CD14-positive monocyte (primary cell): ENCODE measurements around the gene PSMB2. TPM values are rescaled to one million over a fixed set of nuclear protein-coding genes. Genes with fewer than 3 reads are reported as not detected.
"Not testable (repeated sequence)": the region's sequence is repeated elsewhere in the genome, so short reads cannot be mapped to it uniquely, and the experiment has no call there.

Source experiments
- DNase-seq, 3 donors: peaks; one replicate each; pipeline ENCODE4 v3.0.0-alpha.2; 2011 to 2022
- H2AFZ ChIP-seq: 2 replicates; pipeline ENCODE4 v1.6.0; 2012; ENCODE audit warnings: mild to moderate bottlenecking, low read depth, low read length, inconsistent platforms; ENCODE audit not compliant: insufficient read depth, poor library complexity, severe bottlenecking
- H3K27ac ChIP-seq, 2 donors: 1 replicate in 1 of 2; 2 replicates in 1 of 2; pipeline ENCODE4 v1.5.1; 2012 to 2013; ENCODE audit warnings: low read length in 2 of 2, control low read depth in 1 of 2, inconsistent platforms in 1 of 2, low read depth in 1 of 2, mild to moderate bottlenecking in 1 of 2
- H3K27me3 ChIP-seq, 2 donors: one replicate each; pipeline versions ENCODE4 v1.6.0 to v1.6.1; 2011 to 2013; ENCODE audit warnings: low read length in 2 of 2; ENCODE audit not compliant: control insufficient read depth in 2 of 2, insufficient read depth in 2 of 2
- H3K36me3 ChIP-seq, 2 donors: replicated peaks in 1 of 2; 1 replicate in 1 of 2; 2 replicates in 1 of 2; pipeline versions ENCODE4 v1.5.1 to v1.6.1; 2012 to 2013; ENCODE audit warnings: low read length in 2 of 2, control low read depth in 1 of 2, inconsistent platforms in 1 of 2, mild to moderate bottlenecking in 1 of 2; ENCODE audit not compliant: insufficient read depth in 2 of 2, control insufficient read depth in 1 of 2
- H3K4me1 ChIP-seq, 2 donors: 1 replicate in 1 of 2; 2 replicates in 1 of 2; pipeline versions ENCODE4 v1.5.1 to v1.6.1; 2012 to 2013; ENCODE audit warnings: low read length in 2 of 2, control low read depth in 1 of 2, inconsistent platforms in 1 of 2, mild to moderate bottlenecking in 1 of 2, moderate library complexity in 1 of 2; ENCODE audit not compliant: insufficient read depth in 2 of 2, control insufficient read depth in 1 of 2
- H3K4me2 ChIP-seq: replicated peaks from 2 replicates; pipeline ENCODE3; 2012; ENCODE audit warnings: low read length, moderate library complexity, mild to moderate bottlenecking; ENCODE audit not compliant: poor library complexity, severe bottlenecking; ENCODE audit errors: extremely low read depth
- H3K4me3 ChIP-seq, 3 experiments: fragments of 200-600 bp in 1 of 3; sonication (generic) in 1 of 3; replicated peaks in 1 of 3; 1 replicate in 2 of 3; 2 replicates in 1 of 3; pipeline ENCODE4 v1.5.1; 2011 to 2013; ENCODE audit warnings: low read length in 3 of 3, mild to moderate bottlenecking in 3 of 3, control low read depth in 2 of 3, low read depth in 2 of 3, inconsistent platforms in 1 of 3, moderate library complexity in 1 of 3
- H3K79me2 ChIP-seq: 2 replicates; pipeline ENCODE4 v1.6.0; 2012; ENCODE audit warnings: mild to moderate bottlenecking, control low read depth, inconsistent platforms, low read length, moderate library complexity; ENCODE audit not compliant: insufficient read depth
- H3K9ac ChIP-seq: 2 replicates; pipeline ENCODE4 v1.6.0; 2017; ENCODE audit warnings: low read length, mild to moderate bottlenecking; ENCODE audit not compliant: insufficient read depth, poor library complexity, severe bottlenecking
- H3K9me3 ChIP-seq, 2 donors: replicated peaks in 1 of 2; 1 replicate in 1 of 2; 2 replicates in 1 of 2; pipeline versions ENCODE4 v1.5.1 to v1.6.1; 2012 to 2013; ENCODE audit warnings: low read length in 2 of 2, control low read depth in 1 of 2; ENCODE audit not compliant: control insufficient read depth in 1 of 2, insufficient read depth in 1 of 2
- H4K20me1 ChIP-seq: 2 replicates; pipeline ENCODE4 v1.6.0; 2012; ENCODE audit warnings: mild to moderate bottlenecking, low read length, control low read depth, moderate library complexity; ENCODE audit not compliant: insufficient read depth
- H3K27ac Mint-ChIP-seq, 7 donors: one replicate each; pipeline ENCODE4 v1.8.0; 2020; ENCODE audit warnings: mild to moderate bottlenecking in 7 of 7, mixed read lengths in 7 of 7, moderate library complexity in 6 of 7, inconsistent platforms in 2 of 7
- H3K27me3 Mint-ChIP-seq, 3 donors: one replicate each; pipeline ENCODE4 v1.8.0; 2021 to 2022; ENCODE audit warnings: low read depth in 3 of 3, mild to moderate bottlenecking in 3 of 3, mixed read lengths in 3 of 3, moderate library complexity in 3 of 3, inconsistent platforms in 1 of 3
- H3K36me3 Mint-ChIP-seq, 2 donors: one replicate each; pipeline ENCODE4 v1.8.0; 2020; ENCODE audit warnings: mixed read lengths in 2 of 2, inconsistent platforms in 1 of 2, mild to moderate bottlenecking in 1 of 2
- H3K4me1 Mint-ChIP-seq: one replicate; pipeline ENCODE4 v1.8.0; 2020; ENCODE audit warnings: mild to moderate bottlenecking, mixed read lengths
- H3K4me3 Mint-ChIP-seq, 2 donors: one replicate each; pipeline ENCODE4 v1.8.0; 2020; ENCODE audit warnings: mild to moderate bottlenecking in 2 of 2, mixed read lengths in 2 of 2, moderate library complexity in 1 of 2
- H3K9me3 Mint-ChIP-seq, 7 donors: one replicate each; pipeline ENCODE4 v1.8.0; 2020 to 2022; ENCODE audit warnings: mixed read lengths in 7 of 7, mild to moderate bottlenecking in 6 of 7, moderate library complexity in 6 of 7, inconsistent platforms in 2 of 7
- WGBS: methylation state at CpG from one replicate; pipeline ENCODE4 v1.1.5; 2013; ENCODE audit warnings: missing lambda C conversion rate; ENCODE audit not compliant: insufficient coverage; 5-methylcytosine and 5-hydroxymethylcytosine counted together
- intact Hi-C, 2 donors: fragments of 100-400 bp; cut with micrococcal nuclease; formaldehyde crosslinking; loops; one replicate each; pipeline versions ENCODE4 v1.15.0 to v1.15.1; 2023
- polyA plus RNA-seq, 3 donors: library from polyadenylated mRNA; depleted of rRNA in 1 of 3; unstranded in 2 of 3; stranded (reverse) in 1 of 3; fragments of 300-500 nt in 2 of 3; fragments of >200 nt in 1 of 3; fragmentation: Illumina TruSeq in 2 of 3; gene quantifications; 1 replicate in 2 of 3; 2 replicates in 1 of 3; pipeline ENCODE4 v1.2.3, GENCODE V29; 2012 to 2021
- TF ChIP-seq, protein P1 (sequence below): fragments of 200-600 bp; IDR thresholded peaks from one replicate; pipeline ENCODE4 v1.8.0; 2022; ENCODE audit warnings: antibody characterized with exemption, mild to moderate bottlenecking

Gene PSMB2
- polyA plus RNA-seq, 3 donors = 27.9 to 84.1 (median 78.6) TPM

DNA sequence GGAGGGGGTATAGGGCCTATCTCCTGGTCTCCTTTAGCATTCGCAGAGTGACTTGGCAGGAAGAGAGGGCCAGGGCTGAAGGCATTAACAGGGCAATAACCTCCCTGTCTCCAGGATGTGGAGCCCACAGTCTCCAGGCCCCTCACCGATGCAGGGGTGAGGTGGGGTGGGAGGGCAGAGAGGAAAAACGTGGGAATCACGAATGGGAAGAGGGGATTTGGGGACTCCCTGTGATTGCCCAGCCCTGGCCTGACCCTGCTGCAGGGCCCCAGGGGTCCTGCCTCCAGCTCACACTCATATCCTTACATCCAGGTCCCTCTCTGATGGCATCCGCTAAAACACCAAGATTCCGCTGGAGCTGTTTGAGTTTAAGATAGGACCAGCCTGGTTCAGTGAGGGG is 53.6 kb downstream of the PSMB2 start:
- Mint-ChIP-seq H3K4me3 (no peak overlapping the region), H3K4me1 (peaks cover under 1% of the 10 kb centered on the region), H3K9me3 (peaks cover 0 to 2% (median 0%) of the 10 kb centered on the region in 7 donors), H3K36me3 (peaks cover 25 to 27% of the 10 kb centered on the region in 2 donors), H3K27me3 (peaks cover 0 to 2% (median 0%) of the 10 kb centered on the region in 3 donors), H3K27ac (no peak overlapping the region)
- no peaks in the 10 kb centered on the region for H3K79me2 ChIP-seq
- H3K4me3 ChIP-seq = no peak overlapping the region
- TF ChIP-seq, protein P1, sequence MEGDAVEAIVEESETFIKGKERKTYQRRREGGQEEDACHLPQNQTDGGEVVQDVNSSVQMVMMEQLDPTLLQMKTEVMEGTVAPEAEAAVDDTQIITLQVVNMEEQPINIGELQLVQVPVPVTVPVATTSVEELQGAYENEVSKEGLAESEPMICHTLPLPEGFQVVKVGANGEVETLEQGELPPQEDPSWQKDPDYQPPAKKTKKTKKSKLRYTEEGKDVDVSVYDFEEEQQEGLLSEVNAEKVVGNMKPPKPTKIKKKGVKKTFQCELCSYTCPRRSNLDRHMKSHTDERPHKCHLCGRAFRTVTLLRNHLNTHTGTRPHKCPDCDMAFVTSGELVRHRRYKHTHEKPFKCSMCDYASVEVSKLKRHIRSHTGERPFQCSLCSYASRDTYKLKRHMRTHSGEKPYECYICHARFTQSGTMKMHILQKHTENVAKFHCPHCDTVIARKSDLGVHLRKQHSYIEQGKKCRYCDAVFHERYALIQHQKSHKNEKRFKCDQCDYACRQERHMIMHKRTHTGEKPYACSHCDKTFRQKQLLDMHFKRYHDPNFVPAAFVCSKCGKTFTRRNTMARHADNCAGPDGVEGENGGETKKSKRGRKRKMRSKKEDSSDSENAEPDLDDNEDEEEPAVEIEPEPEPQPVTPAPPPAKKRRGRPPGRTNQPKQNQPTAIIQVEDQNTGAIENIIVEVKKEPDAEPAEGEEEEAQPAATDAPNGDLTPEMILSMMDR = no peak
- intact Hi-C loops = no loop called here
- DNase-seq = no peak
- no peak overlapping the region for H3K9ac ChIP-seq
- no peaks in the 10 kb centered on the region for H4K20me1 ChIP-seq
- 100% methylated on average over 2 of the region's 6 CpGs for WGBS
- H3K9me3 ChIP-seq = no peaks in the 10 kb centered on the region
- no peak overlapping the region for H3K4me2 ChIP-seq
- no peak overlapping the region for H3K27ac ChIP-seq
- H3K27me3 ChIP-seq = no peaks in the 10 kb centered on the region
- H2AFZ ChIP-seq = no peak overlapping the region
- H3K36me3 ChIP-seq = peaks cover 12 to 16% of the 10 kb centered on the region in 2 donors
- H3K4me1 ChIP-seq = no peaks in the 10 kb centered on the region

DNA sequence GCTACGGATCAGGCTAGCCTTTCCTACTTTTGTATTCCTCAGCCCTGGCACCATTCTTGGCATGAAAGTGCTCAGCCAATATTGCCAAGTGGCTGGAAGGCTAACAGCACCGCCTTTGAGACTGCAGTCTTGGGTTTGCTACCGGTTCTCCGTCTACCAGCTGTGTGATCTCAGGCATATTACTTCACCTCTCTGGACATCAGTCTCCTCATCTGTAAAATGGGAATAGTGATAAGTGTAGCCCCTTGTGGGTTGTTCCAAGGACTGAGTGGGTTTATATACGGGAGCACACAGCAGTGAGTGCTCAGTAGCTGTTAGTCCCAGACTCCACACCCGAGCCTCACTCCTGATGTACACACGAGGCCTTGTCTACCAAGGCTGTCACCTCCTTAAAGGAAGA is 54.5 kb downstream of the PSMB2 start:
- H3K79me2 ChIP-seq = no peaks in the 10 kb centered on the region
- no peak for DNase-seq
- TF ChIP-seq, protein P1 = no peak
- H3K4me3 ChIP-seq = no peak overlapping the region
- no peaks in the 10 kb centered on the region for H3K27me3 ChIP-seq
- Mint-ChIP-seq H3K27ac (no peak overlapping the region), H3K36me3 (peaks cover 22 to 27% of the 10 kb centered on the region in 2 donors), H3K4me3 (no peak overlapping the region), H3K9me3 (peaks cover 0 to 2% (median 0%) of the 10 kb centered on the region in 7 donors), H3K27me3 (peaks cover 0 to 2% (median 0%) of the 10 kb centered on the region in 3 donors), H3K4me1 (no peaks in the 10 kb centered on the region)
- 97% methylated on average over 4 of the region's 7 CpGs for WGBS
- H2AFZ ChIP-seq = no peak overlapping the region
- intact Hi-C loops = no loop called here
- no peak overlapping the region for H3K4me2 ChIP-seq
- no peaks in the 10 kb centered on the region for H3K4me1 ChIP-seq
- peaks cover 12 to 13% of the 10 kb centered on the region in 2 donors for H3K36me3 ChIP-seq
- H3K9ac ChIP-seq = no peak overlapping the region
- no peak overlapping the region for H3K27ac ChIP-seq
- no peaks in the 10 kb centered on the region for H4K20me1 ChIP-seq
- no peaks in the 10 kb centered on the region for H3K9me3 ChIP-seq

DNA sequence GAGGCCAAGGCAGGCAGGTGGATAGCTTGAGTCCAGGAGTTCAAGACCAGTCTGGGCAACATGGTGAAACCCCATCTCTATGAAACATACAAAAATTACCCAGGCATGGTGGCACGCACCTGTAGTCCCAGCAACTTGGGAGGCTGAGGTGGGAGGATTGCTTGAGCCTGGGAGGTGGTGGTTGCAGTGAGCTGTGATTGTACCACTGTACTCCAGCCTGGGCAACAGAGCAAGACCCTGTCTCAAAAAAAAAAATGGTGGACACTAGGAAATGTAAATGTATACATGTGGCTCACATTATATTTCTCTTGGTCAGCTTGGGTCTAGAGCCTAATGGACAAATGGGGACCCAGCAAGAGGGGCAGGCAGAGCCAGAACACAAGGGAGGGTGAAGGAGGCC is 55.5 kb downstream of the PSMB2 start:
- H3K4me1 Mint-ChIP-seq, H3K27ac Mint-ChIP-seq, H2AFZ ChIP-seq, H3K9me3 ChIP-seq, H3K27ac ChIP-seq, H3K9me3 Mint-ChIP-seq, H3K4me2 ChIP-seq, intact Hi-C loops, H4K20me1 ChIP-seq, DNase-seq, H3K36me3 ChIP-seq, H3K9ac ChIP-seq, H3K27me3 Mint-ChIP-seq, H3K4me3 Mint-ChIP-seq, H3K4me1 ChIP-seq, H3K79me2 ChIP-seq, H3K4me3 ChIP-seq, H3K27me3 ChIP-seq: not testable (repeated sequence)
- peaks cover 17 to 19% of the 10 kb centered on the region in 2 donors for H3K36me3 Mint-ChIP-seq
- no CpG with 5 or more reads among the region's 1 CpG for WGBS
